ENCODE results near the gene MCUR1.
"Not testable (repeated sequence)": the region's sequence is repeated elsewhere in the genome, so short reads cannot be mapped to it uniquely, and the experiment has no call there.

GRCh38 chr6:13772358-13773030 lies 41.9 kb downstream of the MCUR1 start:
- TF ChIP-seq CTCF, POLR2AphosphoS5 (IDR thresholded peaks at IDR 0.05): not testable (repeated sequence)

Data from breast epithelium (tissue), 3 donors.